HepG2 (cell line): ENCODE results near the gene ABHD18. TPM values are rescaled to one million over a fixed set of nuclear protein-coding genes. Genes with fewer than 3 reads are reported as not detected.
A peak's percentile ranks its signal among the peaks of the same experiment; 100 is the strongest.

Experiments
- ATF7 ChIP-seq, 2 experiments: fragments of 450-650 bp in 1 of 2; sonication (generic) in 1 of 2; formaldehyde crosslinking in 1 of 2; IDR thresholded peaks; 2 replicates each; pipeline versions ENCODE4 v1.4.0 to v1.6.1; 2016 to 2020; ENCODE audit warnings: antibody characterized with exemption in 1 of 2, mild to moderate bottlenecking in 1 of 2, missing genetic modification reagents in 1 of 2
- CENPBD1 ChIP-seq: sonication (generic); formaldehyde crosslinking; IDR thresholded peaks from 2 replicates; pipeline ENCODE4 v1.8.0; 2022; ENCODE audit warnings: missing genetic modification reagents, low read depth, mild to moderate bottlenecking, borderline replicate concordance
- DMAP1 ChIP-seq: IDR thresholded peaks from 2 replicates; pipeline ENCODE4 v1.6.1; 2016
- FOSL2 ChIP-seq: sonication (generic); formaldehyde crosslinking; IDR thresholded peaks from 2 replicates; pipeline ENCODE4 v1.4.0; 2020; ENCODE audit warnings: missing genetic modification reagents
- GTF3A ChIP-seq: sonication (generic); formaldehyde crosslinking; conservative IDR thresholded peaks from 2 replicates; pipeline ENCODE4 v1.4.0; 2020; ENCODE audit warnings: mild to moderate bottlenecking, missing genetic modification reagents
- HMG20A ChIP-seq: IDR thresholded peaks from 2 replicates; pipeline ENCODE4 v1.6.1; 2016; ENCODE audit warnings: borderline replicate concordance
- HOXA9 ChIP-seq: sonication (generic); formaldehyde crosslinking; IDR thresholded peaks from 2 replicates; pipeline ENCODE4 v1.8.1; 2022; ENCODE audit warnings: missing genetic modification reagents, mild to moderate bottlenecking, moderate library complexity, borderline replicate concordance
- JDP2 ChIP-seq: sonication (generic); formaldehyde crosslinking; IDR thresholded peaks from 2 replicates; pipeline ENCODE4 v1.8.1; 2022; ENCODE audit warnings: missing genetic modification reagents, borderline replicate concordance
- TFDP1 ChIP-seq: IDR thresholded peaks from 2 replicates; pipeline ENCODE4 v1.6.1; 2016; ENCODE audit warnings: missing compliant biosample characterization, missing genetic modification reagents, borderline replicate concordance
- THAP11 ChIP-seq: IDR thresholded peaks from 2 replicates; pipeline ENCODE4 v1.6.1; 2016; ENCODE audit warnings: missing biosample characterization, missing genetic modification reagents
- ZBTB8A ChIP-seq: sonication (generic); formaldehyde crosslinking; IDR thresholded peaks from 2 replicates; pipeline ENCODE4 v1.4.0; 2020; ENCODE audit warnings: mild to moderate bottlenecking, low read depth, missing genetic modification reagents, borderline replicate concordance
- ZNF276 ChIP-seq: sonication (generic); formaldehyde crosslinking; IDR thresholded peaks from 2 replicates; pipeline ENCODE4 v1.4.0; 2020; ENCODE audit warnings: mild to moderate bottlenecking, low read depth, missing genetic modification reagents
- ZNF577 ChIP-seq: sonication (generic); formaldehyde crosslinking; IDR thresholded peaks from 2 replicates; pipeline ENCODE4 v1.4.0; 2020; ENCODE audit warnings: mild to moderate bottlenecking, low read depth, missing genetic modification reagents, borderline replicate concordance
- ZNF589 ChIP-seq: sonication (generic); formaldehyde crosslinking; conservative IDR thresholded peaks from 2 replicates; pipeline ENCODE4 v1.8.0; 2022; ENCODE audit warnings: mild to moderate bottlenecking, moderate library complexity, missing genetic modification reagents
- ZNF782 ChIP-seq: sonication (generic); formaldehyde crosslinking; IDR thresholded peaks from 2 replicates; pipeline ENCODE4 v1.4.0; 2020; ENCODE audit warnings: missing genetic modification reagents, mild to moderate bottlenecking, borderline replicate concordance
- polyA plus RNA-seq, 8 experiments: library from polyadenylated mRNA; depleted of rRNA in 3 of 8; stranded (reverse) in 7 of 8; unstranded in 1 of 8; fragments of >200 nt; fragmentation: Illumina TruSeq in 4 of 8; extraction: Trizol in 4 of 8; gene quantifications; 2 replicates each; pipeline versions ENCODE4 v1.2.1 to v1.2.3, GENCODE V29; 2011 to 2016; ENCODE audit warnings: low read depth in 4 of 8, missing spikeins in 1 of 8, mixed read lengths in 1 of 8; ENCODE audit not compliant: insufficient read depth in 1 of 8
- total RNA-seq, 5 experiments: library from RNA; depleted of rRNA; stranded (reverse); fragments of >200 nt; fragmentation: Illumina TruSeq; extraction: Trizol; gene quantifications; 2 replicates each; pipeline ENCODE4 v1.2.3, GENCODE V29; 2016; ENCODE audit warnings: low read depth in 1 of 5
- TF ChIP-seq, protein P1 (sequence below): sonication (generic); IDR thresholded peaks from 2 replicates; pipeline ENCODE4 v1.6.1; 2016; ENCODE audit warnings: low read depth, borderline replicate concordance
- TF ChIP-seq, protein P2 (sequence below): sonication (generic); formaldehyde crosslinking; IDR thresholded peaks from 2 replicates; pipeline ENCODE4 v1.4.0; 2020; ENCODE audit warnings: mild to moderate bottlenecking, missing genetic modification reagents, borderline replicate concordance
- TF ChIP-seq, protein P3 (sequence below): sonication (generic); formaldehyde crosslinking; IDR thresholded peaks from 2 replicates; pipeline ENCODE4 v1.8.1; 2023; ENCODE audit warnings: mild to moderate bottlenecking, missing genetic modification reagents, borderline replicate concordance

ABHD18 gene
- total and polyA plus RNA-seq, 2 of the 13 experiments (the other 11 are each of a cell fraction or from before 2014, with no cell fraction given): 5.5 to 16.3 TPM

DNA sequence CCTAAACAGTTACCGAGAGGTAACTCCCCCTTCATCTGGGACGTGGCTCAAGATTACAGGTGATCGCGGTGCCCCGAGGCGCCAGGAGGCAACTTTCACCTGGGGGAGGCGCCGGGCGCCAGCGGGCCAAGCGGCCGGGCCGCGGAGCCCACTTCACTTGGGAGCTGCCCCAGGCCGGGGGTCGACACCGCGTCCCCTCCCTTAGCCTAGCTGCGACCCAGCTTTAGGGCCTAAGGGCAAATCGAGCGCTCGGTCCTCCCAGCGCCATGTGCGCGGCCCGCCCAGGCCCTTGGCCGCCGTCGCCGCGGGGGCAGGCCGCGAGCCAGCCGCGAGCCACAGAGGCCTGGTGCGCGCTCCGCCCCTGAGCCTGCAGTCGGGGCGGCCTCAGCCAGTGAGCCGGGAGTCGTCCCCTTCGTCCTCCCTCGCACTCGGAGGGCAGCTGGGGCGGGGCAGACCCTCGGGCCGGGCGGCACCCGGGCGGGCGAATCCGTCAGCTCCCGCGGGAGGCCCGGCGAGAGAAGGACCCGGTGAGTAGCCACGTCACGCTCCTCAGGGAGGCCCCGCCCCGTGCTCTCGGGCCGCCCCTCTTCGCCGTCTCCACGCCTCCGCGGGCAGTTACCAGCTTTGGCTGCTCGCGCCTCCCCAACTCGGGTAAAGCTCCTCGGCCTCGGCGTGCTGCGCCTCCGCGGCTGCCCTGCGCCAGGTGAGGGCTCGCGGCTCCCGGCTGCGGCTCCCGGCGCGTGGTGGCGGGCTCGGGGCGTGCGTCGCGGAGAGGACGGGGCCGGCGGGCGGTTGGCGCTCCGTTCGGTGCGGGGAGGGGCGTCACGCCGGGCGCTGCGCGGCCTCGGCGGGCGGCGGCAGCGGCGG lies 95.7 kb downstream of the ABHD18 start, which contains the start of gene LARP1B (continued):
- TF ChIP-seq TFDP1 (CRISPR knock-in tag) (peak; percentile 65; the same call in 1 of the 2 replicates), ZNF589 (CRISPR knock-in tag) (peak; percentile 76), ZNF577 (CRISPR knock-in tag) (no peak), CENPBD1 (peak; percentile 87; the same call in 1 of the 2 replicates), HMG20A (CRISPR knock-in tag) (no peak), FOSL2 (peak; percentile 43; the same call in 1 of the 2 replicates), ZNF782 (CRISPR knock-in tag) (peak; percentile 77; the same call in 1 of the 2 replicates), ATF7 (IDR thresholded peaks at IDR 0.05) (no peak), ATF7 (CRISPR knock-in tag; IDR thresholded peaks at IDR 0.05) (no peak), HOXA9 (CRISPR knock-in tag) (0 out of 2 replicates have a peak, but pooled peaks have one; percentile 23), JDP2 (no peak), THAP11 (CRISPR knock-in tag) (peak; percentile 33; the same call in 1 of the 2 replicates), ZBTB8A (CRISPR knock-in tag) (no peak), DMAP1 (CRISPR knock-in tag) (peak; percentile 78), GTF3A (CRISPR knock-in tag) (no peak), ZNF276 (CRISPR knock-in tag) (peak; percentile 84)
- TF ChIP-seq, protein P1, sequence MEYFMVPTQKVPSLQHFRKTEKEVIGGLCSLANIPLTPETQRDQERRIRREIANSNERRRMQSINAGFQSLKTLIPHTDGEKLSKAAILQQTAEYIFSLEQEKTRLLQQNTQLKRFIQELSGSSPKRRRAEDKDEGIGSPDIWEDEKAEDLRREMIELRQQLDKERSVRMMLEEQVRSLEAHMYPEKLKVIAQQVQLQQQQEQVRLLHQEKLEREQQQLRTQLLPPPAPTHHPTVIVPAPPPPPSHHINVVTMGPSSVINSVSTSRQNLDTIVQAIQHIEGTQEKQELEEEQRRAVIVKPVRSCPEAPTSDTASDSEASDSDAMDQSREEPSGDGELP: peak; percentile 55; the same call in 1 of the 2 replicates
- TF ChIP-seq, protein P2, sequence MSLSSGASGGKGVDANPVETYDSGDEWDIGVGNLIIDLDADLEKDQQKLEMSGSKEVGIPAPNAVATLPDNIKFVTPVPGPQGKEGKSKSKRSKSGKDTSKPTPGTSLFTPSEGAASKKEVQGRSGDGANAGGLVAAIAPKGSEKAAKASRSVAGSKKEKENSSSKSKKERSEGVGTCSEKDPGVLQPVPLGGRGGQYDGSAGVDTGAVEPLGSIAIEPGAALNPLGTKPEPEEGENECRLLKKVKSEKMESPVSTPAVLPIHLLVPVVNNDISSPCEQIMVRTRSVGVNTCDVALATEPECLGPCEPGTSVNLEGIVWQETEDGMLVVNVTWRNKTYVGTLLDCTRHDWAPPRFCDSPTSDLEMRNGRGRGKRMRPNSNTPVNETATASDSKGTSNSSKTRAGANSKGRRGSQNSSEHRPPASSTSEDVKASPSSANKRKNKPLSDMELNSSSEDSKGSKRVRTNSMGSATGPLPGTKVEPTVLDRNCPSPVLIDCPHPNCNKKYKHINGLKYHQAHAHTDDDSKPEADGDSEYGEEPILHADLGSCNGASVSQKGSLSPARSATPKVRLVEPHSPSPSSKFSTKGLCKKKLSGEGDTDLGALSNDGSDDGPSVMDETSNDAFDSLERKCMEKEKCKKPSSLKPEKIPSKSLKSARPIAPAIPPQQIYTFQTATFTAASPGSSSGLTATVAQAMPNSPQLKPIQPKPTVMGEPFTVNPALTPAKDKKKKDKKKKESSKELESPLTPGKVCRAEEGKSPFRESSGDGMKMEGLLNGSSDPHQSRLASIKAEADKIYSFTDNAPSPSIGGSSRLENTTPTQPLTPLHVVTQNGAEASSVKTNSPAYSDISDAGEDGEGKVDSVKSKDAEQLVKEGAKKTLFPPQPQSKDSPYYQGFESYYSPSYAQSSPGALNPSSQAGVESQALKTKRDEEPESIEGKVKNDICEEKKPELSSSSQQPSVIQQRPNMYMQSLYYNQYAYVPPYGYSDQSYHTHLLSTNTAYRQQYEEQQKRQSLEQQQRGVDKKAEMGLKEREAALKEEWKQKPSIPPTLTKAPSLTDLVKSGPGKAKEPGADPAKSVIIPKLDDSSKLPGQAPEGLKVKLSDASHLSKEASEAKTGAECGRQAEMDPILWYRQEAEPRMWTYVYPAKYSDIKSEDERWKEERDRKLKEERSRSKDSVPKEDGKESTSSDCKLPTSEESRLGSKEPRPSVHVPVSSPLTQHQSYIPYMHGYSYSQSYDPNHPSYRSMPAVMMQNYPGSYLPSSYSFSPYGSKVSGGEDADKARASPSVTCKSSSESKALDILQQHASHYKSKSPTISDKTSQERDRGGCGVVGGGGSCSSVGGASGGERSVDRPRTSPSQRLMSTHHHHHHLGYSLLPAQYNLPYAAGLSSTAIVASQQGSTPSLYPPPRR: peak; percentile 33; the same call in 1 of the 2 replicates
- TF ChIP-seq, protein P3, sequence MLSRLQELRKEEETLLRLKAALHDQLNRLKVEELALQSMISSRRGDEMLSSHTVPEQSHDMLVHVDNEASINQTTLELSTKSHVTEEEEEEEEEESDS (CRISPR knock-in tag): 0 out of 2 replicates have a peak, but pooled peaks have one; percentile 66
